ENCODE results near the gene UBE2D4. TPM values are rescaled to one million over a fixed set of nuclear protein-coding genes. Genes with fewer than 3 reads are reported as not detected.
"Not testable (repeated sequence)": the region's sequence is repeated elsewhere in the genome, so short reads cannot be mapped to it uniquely, and the experiment has no call there.

UBE2D4 gene
- total RNA-seq, 2 donors from 2014 or later, result 9.2 to 13.1 TPM

DNA sequence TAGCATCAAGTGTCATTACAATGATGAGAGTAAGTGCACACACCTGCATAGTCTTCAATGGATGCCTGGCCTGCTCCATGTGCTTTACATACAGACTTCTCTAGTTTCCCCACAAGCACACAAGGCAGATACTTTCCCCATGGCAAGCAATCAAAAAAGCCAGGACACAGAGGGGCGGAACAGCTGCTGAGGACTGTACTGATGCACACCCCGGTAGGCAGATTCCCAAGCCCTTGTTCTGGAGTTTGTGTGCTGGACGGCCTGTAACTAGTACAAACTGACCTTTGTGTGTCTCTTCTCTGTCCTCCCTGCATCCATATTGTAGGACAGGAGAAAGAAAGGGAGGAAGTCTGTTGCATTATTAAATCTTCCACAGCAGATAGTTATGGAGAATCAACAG lies 25.8 kb downstream of the UBE2D4 start:
- DNase-seq (no peak), ATAC-seq (no peak)
- intact Hi-C loops (cut with DNase I, micrococcal nuclease), result no loop called here

DNA sequence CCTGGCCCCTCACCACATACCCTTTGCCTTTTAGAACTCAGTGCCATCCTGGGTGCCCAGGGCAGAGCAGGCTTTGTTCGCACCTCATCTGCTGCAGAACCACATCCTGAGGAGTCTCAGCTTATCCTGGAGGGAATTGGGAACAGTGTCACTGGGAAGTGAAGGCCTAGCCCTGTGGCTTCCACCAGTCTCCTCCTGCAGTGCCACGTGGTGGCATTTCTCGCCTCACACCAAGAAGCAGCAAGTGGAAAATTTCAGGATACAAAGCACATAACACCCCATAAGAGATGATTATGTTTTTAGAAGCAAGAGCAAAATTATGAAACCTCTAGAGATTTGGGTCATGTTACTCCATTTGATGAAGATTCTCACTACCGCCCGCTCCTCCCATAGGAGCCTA lies 26.8 kb downstream of the UBE2D4 start:
- ATAC-seq (no peak), DNase-seq (no peak)
- intact Hi-C loops (cut with DNase I, micrococcal nuclease), result no loop called here

DNA sequence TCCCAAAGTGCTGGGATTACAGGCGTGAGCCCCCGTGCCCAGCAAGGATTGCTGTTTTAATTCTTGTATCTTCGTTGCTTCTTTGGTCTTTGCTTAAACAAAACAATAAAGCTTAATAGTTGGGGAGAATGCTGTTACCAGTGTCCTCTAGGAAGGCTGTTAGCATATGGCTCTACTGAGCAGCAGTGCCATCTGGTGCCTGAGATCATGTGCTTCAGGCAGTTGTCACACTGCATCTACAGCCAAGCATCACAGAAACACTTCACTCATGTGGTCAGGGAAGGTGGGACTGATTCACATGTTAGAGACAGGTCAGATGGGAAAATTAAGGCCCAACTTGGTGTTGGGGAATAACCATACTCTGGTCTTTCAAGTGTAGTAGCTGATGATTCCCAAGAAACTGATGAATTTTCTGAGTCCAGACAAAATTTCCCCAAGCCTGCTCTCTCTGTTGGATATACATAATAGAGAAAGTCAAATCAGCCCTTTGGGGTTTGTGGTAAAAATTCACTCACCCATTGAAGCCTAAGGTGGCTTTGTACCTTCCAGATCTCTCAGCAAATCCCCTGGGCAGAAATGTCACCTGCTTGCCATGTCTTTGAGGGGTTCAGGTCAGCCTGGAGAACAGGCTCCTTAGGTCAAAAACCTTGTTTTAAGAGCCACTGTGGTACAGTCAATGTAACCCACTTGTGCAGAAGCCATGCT lies 28.4 kb downstream of the UBE2D4 start:
- DNase-seq (peak in 1 of 2 donors; percentile 37), ATAC-seq (peak; percentile 94)
- intact Hi-C loops (cut with DNase I, micrococcal nuclease), result no loop called here

DNA sequence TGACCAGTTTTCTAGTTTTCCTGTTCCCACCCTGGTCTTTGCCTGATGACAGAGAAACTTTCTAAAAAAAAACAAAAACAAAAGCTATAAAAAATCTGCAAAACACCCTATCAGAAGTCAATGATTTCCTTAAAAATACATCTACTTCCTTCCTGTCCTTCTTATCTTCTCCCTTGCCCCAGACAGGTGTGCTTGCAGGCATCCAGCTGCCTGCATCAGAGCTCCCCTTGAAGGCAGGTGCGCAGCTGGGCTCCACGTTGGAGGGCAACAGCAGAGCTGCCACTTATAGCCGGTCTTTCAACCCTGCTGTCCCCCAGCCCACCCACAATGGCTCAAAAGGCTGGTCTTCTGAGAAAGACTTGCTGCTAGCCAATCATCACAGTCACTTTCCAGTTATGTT lies 29.8 kb downstream of the UBE2D4 start:
- DNase-seq, result no peak
- intact Hi-C loops (cut with DNase I, micrococcal nuclease), result no loop called here
- ATAC-seq, result no peak

DNA sequence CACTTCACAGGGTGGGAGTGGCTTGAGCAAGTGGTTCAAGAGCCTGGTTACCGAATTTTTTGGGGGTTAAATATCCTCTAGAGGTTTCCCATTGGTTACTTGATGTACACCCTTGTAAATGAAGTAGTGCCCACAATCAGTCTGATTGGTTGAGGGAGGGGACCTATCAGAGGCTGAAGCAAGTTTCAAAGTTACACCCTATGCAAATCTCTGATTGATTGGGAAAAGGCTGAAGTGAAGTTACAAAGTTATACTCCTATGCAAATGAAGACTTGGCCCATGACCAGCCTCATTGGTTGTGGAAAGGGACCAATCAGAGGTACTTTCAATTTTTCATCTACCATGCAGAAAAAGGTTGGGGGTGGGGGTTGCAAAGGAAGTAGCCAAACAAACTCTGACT lies 34.7 kb downstream of the UBE2D4 start:
- intact Hi-C loops (cut with DNase I, micrococcal nuclease), result no loop called here
- ATAC-seq (no peak), DNase-seq (no peak)

DNA sequence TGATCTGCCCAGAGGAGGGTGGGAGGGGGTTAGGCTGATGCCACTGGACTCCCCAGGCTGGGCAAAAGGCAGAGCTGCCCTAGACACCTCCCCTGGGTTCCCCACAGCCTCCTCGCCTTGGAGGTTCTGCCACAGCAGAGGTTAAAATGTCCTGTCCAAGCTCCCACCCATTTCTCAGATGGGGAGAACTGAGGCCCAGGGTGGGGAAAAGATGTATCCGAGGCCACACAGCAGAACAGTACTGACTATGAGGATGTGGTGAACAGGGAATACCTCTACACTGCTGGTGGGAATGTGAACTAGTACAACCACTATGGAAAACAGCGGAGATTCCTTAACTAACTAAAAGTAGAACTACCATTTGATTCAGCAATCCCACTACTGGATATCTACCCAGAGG lies 40.2 kb downstream of the UBE2D4 start:
- ATAC-seq; intact Hi-C loops (cut with DNase I, micrococcal nuclease); DNase-seq: not testable (repeated sequence)

DNA sequence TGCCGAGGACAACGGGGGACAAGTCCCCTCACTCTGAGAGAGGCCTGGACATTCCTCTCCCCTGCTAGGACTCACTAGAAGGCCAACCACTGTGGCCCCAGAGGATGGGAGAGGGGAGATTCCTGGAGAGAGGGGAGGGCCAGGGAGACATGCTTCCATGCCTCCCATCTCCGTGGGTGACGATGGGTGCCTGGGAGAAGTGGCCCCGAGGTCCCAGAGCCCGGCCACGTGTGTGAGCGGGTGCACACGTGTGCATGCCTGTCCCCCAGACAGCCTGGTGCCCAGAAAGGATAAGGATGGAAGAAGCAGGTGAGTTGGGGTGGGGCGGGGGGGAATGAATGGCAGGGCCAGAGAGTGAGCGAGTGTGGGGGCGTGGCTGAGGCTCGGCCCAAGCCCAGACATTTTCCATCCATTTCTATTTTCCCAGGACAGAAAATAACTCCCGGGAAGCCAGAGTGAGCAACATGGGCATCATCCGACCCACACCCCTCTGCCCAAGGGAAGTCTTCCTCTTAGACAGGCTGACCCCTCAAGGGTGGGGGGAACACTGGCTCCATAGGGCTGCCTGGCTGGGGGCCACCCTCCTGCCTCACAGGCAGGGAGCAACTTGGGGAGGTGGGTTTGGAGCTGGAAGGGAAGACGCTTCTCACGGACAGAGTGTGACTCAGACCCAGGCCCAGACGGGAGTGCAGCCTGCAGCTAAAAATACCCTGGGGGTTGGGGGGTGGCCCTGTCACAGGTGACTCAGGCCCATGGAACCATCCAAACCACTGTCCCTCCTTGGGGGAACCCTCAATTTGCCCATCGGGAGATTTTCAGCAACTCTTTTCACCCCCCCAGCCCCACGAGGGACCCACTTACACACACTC lies 42.2 kb downstream of the UBE2D4 start:
- intact Hi-C loops (cut with DNase I, micrococcal nuclease); DNase-seq; ATAC-seq: not testable (repeated sequence)

DNA sequence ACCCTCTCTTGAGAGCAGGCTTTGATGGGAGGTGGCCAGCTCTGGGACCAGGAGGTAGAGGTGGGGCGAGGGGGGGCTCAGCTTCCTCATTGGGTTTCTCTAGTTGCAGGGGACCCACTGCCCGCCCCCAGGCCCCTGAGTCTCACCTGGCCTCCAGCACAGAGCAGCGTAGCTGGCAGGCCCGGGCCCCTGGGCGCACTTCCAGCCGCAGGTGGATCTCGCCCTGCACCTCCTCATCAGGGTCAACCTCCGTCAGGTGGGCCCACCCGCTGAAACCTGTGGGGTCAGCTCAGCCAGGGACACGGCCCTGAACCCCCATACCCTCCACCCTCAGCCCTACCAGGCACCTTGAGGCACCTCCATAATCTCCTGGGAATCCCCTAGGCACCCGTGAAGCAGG lies 43.4 kb downstream of the UBE2D4 start:
- DNase-seq; intact Hi-C loops (cut with DNase I, micrococcal nuclease); ATAC-seq: not testable (repeated sequence)

DNA sequence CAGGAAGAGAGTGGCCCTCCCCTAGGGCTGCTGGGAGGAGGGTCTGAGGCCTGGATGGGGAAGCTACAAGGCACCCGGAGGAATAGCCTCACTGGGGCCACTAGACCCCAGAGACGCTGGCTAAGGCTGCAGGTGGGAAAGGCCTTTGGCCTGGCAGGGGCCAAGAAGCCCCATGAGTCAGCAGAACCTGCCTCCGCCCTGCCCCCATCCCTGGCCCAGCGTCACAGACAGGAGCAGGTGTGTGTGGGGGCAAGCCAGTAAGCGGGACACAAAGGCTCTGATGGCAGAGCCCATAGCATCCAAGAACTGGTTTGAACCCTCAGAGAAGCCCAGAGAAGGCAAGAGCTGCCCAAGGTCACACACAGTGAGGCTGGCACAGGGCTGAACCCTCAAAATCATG lies 44.5 kb downstream of the UBE2D4 start:
- DNase-seq; ATAC-seq; intact Hi-C loops (cut with DNase I, micrococcal nuclease): not testable (repeated sequence)

DNA sequence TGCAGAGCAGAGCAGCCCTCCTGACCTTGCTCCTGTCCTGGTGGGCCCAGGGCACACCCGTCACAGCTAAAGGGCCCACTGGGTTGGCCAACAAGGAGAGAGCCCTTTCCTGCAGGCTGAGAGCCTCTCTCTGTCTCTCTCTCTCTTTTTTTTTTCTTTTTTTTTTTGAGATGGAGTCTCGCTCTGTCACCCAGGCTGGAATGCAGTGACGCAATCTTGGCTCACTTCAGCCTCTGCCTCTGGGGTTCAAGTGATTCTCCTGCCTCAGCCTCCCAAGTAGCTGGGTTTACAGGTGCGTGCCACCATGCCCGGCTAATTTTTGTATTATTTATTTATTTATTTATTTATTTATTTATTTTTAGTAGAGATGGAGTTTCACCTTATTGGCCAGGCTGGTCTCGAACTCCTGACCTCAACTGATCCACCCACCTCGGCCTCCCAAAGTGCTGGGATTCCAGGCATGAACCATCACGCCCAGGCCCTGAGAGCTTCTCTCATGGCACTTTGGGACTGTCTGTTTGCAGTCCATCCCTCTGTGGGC lies 47.9 kb downstream of the UBE2D4 start:
- DNase-seq; ATAC-seq; intact Hi-C loops (cut with DNase I, micrococcal nuclease): not testable (repeated sequence)

DNA sequence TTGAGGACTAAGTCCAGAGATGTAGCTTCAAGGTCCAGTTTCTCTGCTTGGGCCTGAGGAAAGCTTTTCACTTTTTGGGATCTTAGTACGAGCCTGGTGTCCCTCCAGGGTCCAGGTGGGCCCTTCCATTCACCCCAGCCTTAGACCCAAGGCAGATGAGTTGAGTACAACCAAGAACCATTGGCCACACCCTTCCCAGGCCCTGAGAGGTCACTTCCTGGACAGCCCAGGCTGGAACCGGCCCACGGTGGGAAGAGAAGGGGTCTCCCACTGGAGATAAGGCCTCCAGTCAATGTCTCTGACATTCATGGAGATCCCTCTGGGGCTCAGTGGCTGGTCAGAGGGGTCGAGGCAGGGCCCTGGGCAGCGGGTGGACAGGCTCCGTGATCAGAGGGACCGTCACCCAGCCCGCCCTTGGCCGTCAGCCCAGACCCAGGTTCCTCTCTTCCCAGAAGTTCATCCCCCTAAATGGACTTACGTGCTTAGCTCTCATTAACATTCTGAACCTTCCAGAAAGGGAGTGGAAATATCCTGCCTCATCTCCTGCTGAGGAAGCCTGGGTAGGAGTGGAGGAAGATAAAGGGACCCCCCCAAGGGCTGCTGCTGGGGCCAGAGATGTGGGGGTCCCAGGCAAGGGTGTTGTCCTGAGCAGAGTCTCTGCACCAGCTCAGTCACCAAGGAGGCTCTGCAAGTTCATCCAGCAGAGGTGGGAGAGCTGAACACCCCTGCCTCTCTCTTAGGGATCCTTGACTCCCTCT lies 48.7 kb downstream of the UBE2D4 start:
- intact Hi-C loops (cut with DNase I, micrococcal nuclease); DNase-seq; ATAC-seq: not testable (repeated sequence)

DNA sequence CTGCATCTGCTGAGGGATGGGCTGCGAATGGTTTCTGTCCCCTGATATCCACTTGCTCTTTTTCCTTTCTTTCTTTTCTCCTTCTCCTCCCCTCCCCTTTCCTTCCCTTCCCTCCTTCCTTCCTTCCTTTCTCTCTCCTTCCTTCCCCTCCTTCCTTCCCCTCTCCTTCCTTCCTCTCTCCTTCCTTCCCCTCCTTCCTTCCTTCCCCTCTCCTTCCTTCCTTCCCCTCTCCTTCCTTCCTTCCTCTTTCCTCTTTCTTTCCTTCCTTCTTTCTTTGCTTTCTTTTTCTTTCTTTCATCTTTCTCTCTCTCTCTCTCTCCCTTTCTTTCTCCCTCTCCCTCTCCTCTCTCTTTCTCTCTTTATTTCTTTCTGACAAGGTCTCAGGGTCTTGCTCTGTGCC lies 51.3 kb downstream of the UBE2D4 start:
- intact Hi-C loops (cut with DNase I, micrococcal nuclease), result no loop called here
- no peak for DNase-seq
- no peak for ATAC-seq

DNA sequence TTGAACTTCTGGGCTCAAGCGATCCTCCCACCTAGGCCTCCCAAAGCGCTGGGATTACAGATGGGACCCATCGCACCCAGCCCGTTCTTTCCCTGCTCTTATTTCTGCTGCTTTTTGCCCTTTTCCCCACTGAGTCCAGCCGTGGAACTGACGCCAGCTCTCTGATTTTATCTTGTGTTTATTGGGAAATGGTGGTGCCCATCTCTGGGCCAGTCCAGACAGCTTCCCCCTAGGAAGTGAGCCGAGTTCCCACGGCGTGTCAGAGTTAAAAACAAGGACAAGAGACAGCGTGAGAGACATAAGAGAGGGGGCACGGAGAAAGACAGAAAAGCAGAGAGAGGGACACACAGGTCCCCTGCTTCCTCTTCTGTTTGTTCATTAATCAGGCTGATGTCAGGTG lies 51.9 kb downstream of the UBE2D4 start:
- ATAC-seq, result not testable (repeated sequence)

DNA sequence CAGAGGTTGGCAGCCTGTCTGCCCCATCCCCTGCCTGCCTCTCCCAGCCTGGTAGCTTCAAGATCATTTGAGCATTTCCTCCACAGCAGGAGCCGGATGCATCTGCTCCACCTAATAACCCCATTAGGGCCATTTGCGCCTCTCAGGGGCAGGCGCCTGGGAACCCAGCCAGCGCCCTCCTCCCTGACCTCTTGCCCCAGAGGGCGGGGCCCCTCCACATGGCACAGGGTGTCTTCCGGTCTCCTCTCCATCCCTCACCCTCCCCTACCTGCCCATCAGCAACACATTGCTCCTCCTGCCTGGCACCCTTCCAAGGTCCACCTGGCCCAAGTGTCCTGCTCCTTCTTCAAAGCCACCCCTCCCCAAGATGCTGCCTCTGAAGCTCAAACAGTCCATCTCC lies 56.6 kb downstream of the UBE2D4 start:
- peak; percentile 69 for ATAC-seq
- peak in 1 of 2 donors; percentile 23 for DNase-seq
- intact Hi-C loops (cut with DNase I, micrococcal nuclease), result not testable (repeated sequence)

More for the DNA sequence above, 51.9 kb downstream of the UBE2D4 start:
- DNase-seq; intact Hi-C loops (cut with DNase I, micrococcal nuclease): not testable (repeated sequence)

DNA sequence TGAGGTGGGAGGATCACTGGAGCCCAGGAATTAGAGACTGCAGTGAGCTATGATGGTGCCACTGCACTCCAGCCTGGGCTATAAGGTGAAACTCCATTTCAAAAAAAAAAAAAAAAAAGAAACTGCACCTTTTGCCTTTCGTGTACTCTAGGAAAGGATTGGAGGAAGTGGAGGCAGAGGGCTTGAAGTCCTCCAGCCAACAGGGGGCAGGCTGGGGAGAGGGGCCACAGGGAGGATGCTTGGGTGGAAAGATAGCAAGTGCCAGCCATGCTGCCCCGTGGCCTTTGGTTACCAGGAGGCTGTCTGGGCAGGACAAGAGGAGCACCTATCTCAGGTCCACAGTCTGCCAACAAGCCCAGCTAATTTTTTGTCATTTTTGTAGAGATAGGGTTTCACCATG lies 57.5 kb downstream of the UBE2D4 start:
- DNase-seq; ATAC-seq; intact Hi-C loops (cut with DNase I, micrococcal nuclease): not testable (repeated sequence)

DNA sequence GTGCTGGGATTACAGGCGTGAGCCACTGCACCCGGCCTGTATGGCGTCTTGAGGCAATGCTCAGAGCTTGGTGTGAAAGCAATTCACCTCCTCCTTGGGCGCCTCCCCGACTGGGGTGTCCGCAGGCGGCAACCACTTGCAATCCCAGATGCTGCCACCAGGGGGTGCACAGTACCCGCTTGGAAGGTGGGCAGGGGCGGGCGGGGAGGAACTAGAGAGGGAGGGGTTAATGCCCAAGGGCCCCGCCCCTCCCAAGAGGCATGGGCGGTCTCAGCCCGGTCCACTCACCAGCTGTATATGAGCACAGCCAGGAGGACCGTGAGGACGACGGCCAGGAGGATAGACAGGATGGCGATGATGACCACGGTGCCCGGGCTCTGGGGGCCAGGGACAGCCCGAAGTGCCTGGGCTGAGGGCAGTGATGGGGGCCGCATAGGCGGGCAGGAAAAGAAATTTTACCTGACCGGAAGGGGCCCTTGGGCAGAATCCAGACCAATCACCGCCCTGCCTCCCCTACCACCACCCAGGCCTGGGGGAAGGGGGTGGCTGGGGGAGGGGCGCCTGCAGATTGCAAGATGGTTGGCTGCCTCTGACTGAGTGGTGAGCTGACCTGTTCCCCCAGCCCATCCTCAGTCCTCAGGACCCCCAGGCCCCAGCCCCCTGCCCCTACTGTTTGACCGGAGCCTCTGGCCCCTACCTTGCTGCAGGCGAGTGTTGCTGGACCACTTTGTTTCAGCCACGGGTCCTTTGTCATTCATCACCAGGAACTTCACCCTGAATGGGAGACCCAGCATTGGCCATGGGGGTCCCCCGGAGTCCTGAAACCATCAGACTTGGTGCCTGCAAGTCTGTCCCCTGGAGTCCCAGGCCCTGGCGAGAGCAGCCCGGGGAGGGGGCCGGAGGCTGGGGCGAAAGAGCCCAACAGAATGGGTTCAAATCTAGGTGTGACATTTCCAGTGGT lies 59.9 kb downstream of the UBE2D4 start:
- peak; percentile 46 to 87 for DNase-seq
- intact Hi-C loops (cut with DNase I, micrococcal nuclease), result not testable (repeated sequence)
- ATAC-seq, result peak; percentile 65

DNA sequence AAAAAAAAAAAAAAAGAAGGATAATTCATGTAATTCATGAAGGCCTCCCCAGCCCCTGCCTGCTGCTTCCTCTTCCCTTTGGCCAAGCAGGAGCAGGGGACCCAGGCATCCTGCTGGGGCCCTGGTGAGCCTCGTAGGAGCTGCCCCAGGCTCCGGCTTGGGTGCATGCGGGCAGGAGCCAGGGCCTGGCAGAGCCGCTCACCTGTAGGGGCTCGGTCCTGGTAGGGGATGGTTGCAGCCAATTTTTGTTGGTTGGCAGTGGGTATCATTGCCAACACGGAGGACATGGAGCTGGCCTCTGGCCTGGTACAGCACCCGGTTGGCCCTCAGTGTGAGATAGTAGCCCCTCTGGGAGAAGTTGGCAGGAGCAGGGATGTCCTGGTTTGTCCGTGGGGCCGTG lies 61.2 kb downstream of the UBE2D4 start:
- intact Hi-C loops (cut with DNase I, micrococcal nuclease); ATAC-seq; DNase-seq: not testable (repeated sequence)

Data from left colon (tissue), 2 donors.